Loucy (cell line): ENCODE measurements around the gene CCDC83.

Source experiments
- EZH2phosphoT487 ChIP-seq: fragments of 200-600 bp; IDR thresholded peaks from 2 replicates; pipeline ENCODE4 v1.6.1; 2018; ENCODE audit warnings: antibody characterized with exemption, mild to moderate bottlenecking, moderate library complexity, borderline replicate concordance
- TF ChIP-seq, protein P1 (sequence below): fragments of 200-600 bp; sonication (generic); conservative IDR thresholded peaks from 2 replicates; pipeline ENCODE4 v1.5.1; 2014; ENCODE audit warnings: mild to moderate bottlenecking, antibody characterized with exemption, low read length

DNA sequence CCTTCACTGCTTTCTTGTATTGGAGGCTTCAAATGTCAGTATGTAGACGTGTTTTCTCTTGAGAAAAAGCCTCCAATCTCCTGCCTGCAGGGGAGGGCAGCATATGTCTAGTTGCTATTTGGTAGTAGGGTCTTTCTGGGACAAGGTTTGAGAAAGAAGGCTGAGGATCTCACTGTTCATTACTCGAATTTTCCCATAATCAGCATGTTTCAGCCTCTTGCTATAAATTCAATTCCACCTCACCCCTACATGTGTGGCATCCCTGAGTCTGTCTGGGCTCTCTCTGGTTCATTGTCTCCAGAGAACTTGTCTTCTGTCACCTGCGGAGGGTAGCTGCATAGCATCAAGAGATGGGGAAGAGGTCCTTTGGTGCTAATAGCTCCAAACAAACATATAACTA is 19.5 kb upstream of the CCDC83 start:
- TF ChIP-seq, protein P1, sequence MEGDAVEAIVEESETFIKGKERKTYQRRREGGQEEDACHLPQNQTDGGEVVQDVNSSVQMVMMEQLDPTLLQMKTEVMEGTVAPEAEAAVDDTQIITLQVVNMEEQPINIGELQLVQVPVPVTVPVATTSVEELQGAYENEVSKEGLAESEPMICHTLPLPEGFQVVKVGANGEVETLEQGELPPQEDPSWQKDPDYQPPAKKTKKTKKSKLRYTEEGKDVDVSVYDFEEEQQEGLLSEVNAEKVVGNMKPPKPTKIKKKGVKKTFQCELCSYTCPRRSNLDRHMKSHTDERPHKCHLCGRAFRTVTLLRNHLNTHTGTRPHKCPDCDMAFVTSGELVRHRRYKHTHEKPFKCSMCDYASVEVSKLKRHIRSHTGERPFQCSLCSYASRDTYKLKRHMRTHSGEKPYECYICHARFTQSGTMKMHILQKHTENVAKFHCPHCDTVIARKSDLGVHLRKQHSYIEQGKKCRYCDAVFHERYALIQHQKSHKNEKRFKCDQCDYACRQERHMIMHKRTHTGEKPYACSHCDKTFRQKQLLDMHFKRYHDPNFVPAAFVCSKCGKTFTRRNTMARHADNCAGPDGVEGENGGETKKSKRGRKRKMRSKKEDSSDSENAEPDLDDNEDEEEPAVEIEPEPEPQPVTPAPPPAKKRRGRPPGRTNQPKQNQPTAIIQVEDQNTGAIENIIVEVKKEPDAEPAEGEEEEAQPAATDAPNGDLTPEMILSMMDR, result no peak
- no peak for TF ChIP-seq EZH2phosphoT487
